CD4-positive, alpha-beta T cell treated with Interleukin-12 subunit alpha and Interleukin-12 subunit beta, for 1 hour (primary cell): ENCODE data around the gene SLC66A3.

ENCODE experiments used
- DNase-seq: peaks from one replicate; pipeline ENCODE4 v3.0.0-alpha.2; 2020

SLC66A3 gene

DNA sequence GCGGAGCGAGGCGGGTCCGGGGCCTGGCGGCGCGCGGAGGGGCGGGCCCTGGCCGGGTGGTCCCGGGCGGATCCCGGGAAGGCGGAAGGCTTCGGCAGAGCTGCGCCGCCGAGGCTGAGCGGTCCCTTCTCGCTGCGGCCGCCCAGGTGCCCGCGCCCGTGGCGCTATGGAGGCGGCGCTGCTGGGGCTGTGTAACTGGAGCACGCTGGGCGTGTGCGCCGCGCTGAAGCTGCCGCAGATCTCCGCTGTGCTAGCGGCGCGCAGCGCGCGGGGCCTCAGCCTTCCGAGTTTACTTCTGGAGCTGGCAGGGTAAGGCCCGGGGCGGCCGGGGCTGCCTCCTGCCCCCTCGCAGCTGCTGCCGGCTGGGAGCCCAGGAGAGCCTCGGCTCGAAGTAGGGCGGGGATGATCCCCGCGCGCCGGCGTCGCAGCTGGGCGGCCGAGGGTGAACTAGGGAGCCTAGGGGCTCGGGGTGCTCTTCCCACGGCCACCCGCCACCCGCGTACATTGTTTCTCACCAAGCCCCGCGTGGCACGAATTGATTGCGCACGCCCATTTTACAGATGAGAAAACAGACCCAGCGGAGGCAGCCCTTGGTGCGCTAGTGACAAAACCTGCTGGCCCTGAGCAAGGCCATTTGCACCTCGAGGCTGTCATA lies at the start of gene SLC66A3:
SLC66A3 (plus strand) TSS at position 87 of the 655 bp plus-strand sequence; CDS start at position 167, 80 bp downstream.
- DNase-seq = no peak

DNA sequence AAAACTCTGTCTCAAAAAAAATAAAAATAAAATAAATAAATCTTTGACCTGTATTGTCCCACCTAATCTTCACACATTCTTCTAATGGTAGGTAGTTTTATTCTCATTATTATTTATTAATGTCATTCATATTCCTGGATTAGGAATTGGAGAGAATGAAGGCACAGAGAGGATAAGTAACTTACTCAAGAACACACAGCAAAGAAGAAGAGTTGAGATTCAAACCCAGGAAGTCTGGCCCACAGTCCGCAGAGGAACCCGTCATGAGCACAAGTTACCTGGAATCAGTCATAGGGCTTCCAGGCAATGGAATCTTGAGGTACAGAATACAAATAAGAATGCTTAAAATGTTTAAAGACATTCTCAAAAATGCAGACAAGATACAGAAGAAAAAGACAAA lies 46.3 kb upstream of the SLC66A3 start:
- no peak for DNase-seq

- no peak for DNase-seq
Measured at GRCh38 chr2:11112870-11113428, 42.3 kb upstream of the SLC66A3 start.

DNA sequence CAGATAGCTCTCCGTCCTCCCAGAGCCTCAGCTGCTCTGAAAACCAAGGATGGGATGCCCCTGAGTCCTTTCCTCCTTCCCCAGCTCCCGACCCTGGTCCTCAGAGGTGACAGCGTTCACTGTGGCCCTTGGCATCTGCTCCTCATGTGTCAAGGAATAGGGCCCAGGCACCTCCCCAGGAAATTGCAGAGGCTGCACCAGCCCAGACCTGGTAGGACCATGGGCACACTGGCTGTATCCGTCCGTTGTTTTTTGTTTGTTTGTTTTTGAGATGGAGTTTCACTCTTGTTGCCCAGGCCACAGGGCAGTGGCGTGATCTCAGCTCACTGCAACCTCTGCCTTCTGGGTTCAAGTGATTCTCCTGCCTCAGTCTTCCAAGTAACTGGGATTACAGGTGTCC lies 37.5 kb upstream of the SLC66A3 start:
- no peak for DNase-seq

DNA sequence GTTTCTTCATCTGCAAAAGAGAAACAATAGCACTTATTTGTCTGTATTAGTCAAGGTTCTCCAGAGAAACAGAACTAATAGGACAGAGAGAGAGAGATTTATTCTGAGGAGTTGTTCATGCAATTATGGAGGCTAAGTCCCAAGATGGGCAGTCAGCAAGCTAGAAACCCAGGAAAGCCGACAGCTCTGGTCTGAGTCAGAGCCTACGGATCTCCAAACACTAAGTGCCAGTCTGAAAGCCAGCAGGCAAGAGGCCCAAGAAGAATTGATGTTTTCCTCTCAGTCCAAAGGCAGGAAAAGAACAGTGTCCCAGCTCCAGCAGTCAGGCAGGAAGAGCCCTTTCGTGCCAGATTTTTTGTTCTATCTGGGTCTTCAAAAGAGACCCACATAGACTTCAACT lies 36.5 kb upstream of the SLC66A3 start:
- no peak for DNase-seq

GRCh38 chr2:11121099-11121822 lies 34.0 kb upstream of the SLC66A3 start:
- no peak for DNase-seq

- no peak for DNase-seq
Measured at GRCh38 chr2:11121823-11122155, 33.5 kb upstream of the SLC66A3 start.

DNA sequence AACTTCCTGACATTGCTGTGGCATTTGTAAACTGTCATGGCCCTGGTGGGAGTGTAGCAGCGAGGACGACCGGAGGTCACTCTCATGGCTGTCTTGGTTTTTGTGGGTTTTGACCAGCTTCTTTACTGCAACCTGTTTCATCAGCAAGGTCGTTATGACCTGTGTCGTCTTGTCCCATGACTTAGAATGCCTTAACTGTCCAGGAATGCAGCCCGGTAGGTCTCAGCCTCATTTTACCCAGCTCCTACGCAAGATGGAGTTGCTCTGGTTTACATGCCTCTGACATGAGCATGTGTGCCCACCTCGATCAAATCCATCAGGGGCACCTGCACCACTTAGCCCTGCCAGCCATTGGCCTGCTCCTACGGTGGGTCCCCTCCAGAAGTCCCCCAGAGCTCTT lies 32.9 kb upstream of the SLC66A3 start:
- DNase-seq = no peak

- DNase-seq = no peak
Measured at GRCh38 chr2:11123001-11123809, 32.1 kb upstream of the SLC66A3 start.

- peak; percentile 60 for DNase-seq
Measured at GRCh38 chr2:11123856-11124759, 31.2 kb upstream of the SLC66A3 start.

DNA sequence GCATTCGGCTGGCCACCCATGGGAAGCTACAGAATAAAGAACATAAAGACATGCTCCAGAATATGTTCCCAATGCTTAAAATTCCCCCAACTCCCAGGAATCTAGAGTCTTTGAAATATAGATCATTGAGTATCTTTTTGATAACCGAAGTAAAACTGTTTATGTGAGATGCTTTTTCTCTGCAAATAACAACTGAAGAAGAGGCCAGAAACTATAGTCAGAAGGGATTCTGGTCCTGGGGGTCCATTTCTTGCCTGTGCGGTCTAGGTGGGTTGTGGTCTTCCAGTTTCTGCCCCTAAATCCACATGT lies 30.6 kb upstream of the SLC66A3 start:
- DNase-seq = no peak

GRCh38 chr2:11127761-11128160 lies 27.5 kb upstream of the SLC66A3 start:
- no peak for DNase-seq

GRCh38 chr2:11128243-11128951 lies 26.9 kb upstream of the SLC66A3 start:
- no peak for DNase-seq

DNA sequence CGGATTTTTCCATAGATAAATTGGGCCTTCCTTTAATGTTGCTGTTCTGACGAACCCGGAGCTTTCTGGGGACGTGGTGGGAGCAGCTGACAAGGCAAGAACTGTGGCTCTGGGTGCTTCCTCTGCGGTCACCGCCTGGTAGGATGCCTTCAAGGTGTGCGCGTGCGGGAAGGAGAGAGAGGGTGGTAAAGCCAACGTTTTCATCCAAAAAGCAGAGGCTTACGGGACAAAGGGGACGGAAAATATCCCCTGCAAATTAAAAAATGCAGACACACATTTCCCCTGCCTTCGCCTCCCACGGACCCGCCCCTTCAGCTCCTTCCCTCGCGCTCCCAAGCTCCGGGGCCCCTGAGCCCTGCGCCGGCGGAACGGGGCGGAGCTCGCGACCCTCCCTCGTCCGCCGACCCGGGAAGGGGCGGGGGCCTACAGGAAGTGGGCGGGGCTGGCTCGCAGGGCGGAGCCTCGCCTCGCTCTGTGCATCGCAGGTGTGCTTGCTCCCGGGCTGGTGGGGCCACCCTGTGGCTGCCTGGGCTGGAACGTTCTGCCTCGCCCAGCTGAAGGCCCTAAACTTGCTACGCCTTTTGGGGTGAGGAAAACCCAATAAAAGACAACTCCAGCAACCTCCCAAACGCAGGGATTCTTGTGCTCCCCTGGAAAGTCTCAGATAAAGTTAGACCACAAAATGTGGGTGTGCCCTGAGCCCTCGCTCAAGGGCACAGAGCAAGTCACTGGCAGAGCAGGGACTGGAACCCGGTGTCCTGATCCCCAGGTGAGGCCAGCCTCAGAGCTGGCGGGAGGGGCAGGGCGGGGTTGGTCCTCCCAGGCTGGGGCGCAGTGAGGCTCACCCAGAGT lies 25.4 kb upstream of the SLC66A3 start:
- DNase-seq = peak; percentile 89

DNA sequence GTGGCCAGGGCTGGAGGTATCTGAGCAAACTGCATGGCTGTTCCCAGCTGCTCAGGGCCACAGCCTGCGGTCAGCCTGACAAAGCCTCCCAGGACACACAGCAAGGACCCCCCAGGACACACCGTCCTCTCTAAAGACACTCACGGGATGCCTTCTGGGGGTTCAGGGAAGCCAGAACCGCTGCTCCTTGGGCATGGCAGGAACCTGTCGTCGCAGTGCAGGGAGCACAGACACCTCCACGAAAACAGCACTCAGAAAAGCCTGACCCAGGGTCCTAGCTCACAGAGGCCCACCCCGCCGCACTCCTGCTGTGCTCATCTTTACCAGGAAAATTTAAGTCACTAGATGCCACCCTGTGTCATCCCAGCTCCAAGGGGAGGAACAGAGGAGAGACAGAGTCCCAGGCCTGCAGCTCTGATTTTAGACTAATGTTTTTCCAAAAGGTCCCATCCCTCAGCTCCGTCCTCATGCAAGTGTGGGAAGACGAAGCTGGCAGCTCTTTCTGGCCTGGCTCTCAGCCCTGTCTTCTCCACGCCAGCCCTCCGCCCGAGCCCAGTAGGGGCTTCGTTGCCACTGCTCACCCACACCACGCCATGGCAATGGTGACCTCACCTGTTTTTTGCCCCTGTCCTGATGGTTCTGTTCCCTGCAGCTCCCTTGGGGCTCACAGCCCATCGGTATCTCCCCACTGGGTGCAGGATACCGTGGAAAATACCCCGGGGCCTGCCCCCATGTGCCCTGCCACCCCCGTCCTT lies 23.9 kb upstream of the SLC66A3 start:
- DNase-seq = no peak

GRCh38 chr2:11132036-11132671 lies 23.1 kb upstream of the SLC66A3 start:
- DNase-seq = no peak

GRCh38 chr2:11133238-11133935 lies 21.9 kb upstream of the SLC66A3 start:
- DNase-seq = no peak

GRCh38 chr2:11133936-11134320 lies 21.3 kb upstream of the SLC66A3 start:
- no peak for DNase-seq

GRCh38 chr2:11134349-11134748 lies 20.9 kb upstream of the SLC66A3 start:
- no peak for DNase-seq
